ENCODE data around the gene CAMK2B. TPM values are rescaled to one million over a fixed set of nuclear protein-coding genes. Genes with fewer than 3 reads are reported as not detected.
"Not testable (repeated sequence)": the region's sequence is repeated elsewhere in the genome, so short reads cannot be mapped to it uniquely, and the experiment has no call there.

Gene CAMK2B
- total and polyA plus RNA-seq, 9 donors, result 3.1 to 13.9 (median 10.1) TPM

DNA sequence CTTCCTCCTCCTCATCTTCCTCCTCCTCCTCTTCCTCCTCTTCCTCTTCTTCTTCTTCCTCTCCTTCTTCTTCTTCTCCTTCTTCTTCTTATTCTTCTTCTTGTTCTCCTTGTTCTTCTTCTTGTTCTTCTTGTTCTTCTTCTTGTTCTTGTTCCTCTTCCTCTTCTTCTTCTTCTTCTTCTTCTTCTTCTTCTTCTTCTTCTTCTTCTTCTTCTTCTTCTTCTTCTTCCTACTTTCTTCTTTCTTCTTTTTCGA lies 150.8 kb downstream of the CAMK2B start:
- H3K27me3 ChIP-seq (ENCODE audit: control insufficient read depth, insufficient read depth, low read length); H3K36me3 ChIP-seq (ENCODE audit: control insufficient read depth, insufficient read depth, low read length); H3K4me1 ChIP-seq (ENCODE audit: control insufficient read depth, insufficient read depth, low read length); DNase-seq; H3K27ac ChIP-seq (ENCODE audit: low read length); H3K9me3 ChIP-seq (replicated peaks; ENCODE audit: control insufficient read depth, low read depth, low read length); H3K4me3 ChIP-seq (ENCODE audit: low read length): not testable (repeated sequence)
- no CpG with 5 or more reads among the region's 1 CpG for WGBS (ENCODE audit: insufficient coverage)

DNA sequence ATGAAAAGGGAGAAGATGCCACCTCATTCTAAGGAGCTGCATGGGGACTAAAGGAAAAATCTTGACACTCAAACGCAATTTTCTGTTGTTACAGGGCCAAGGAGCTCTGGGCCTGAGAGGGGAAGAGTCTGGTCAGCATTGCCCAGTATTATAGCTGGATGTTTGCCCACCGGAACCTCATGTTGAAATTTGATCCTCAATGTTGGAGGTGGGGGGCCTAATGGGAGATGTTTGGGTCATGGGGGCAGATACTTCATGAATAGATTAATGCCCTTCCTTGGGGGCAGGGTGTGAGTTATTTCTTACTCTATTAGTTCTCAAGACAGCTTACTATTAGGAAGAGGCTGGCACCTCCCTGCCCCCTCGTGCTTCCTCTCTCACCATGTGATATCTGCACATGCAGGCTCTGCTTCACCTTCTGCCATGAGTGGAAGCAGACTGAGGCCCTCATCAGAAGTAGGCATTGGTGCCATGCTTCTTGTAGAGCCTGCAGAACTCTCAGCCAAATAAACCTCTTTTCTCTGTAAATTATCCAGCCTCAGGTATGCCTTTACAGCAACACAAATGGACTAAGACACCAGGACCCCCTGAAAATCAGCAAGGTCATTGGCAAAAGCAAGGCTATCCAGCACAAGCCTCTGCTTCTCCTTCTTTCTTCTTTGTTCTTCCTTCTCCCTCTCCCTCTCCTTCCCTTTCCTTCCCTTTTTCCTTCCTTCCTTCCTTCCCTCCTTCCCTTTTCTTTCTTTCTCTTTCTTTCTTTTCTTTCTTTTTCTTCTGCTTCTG lies 151.3 kb downstream of the CAMK2B start:
- Histone ChIP-seq H3K27me3 (ENCODE audit: control insufficient read depth, insufficient read depth, low read length) (peaks cover 7% of the 10 kb centered on the region), H3K27ac (ENCODE audit: low read length) (no peak overlapping the region), H3K36me3 (ENCODE audit: control insufficient read depth, insufficient read depth, low read length) (no peaks in the 10 kb centered on the region), H3K4me3 (ENCODE audit: low read length) (no peak overlapping the region), H3K4me1 (ENCODE audit: control insufficient read depth, insufficient read depth, low read length) (peaks cover 2% of the 10 kb centered on the region), H3K9me3 (replicated peaks; ENCODE audit: control insufficient read depth, low read depth, low read length) (no peaks in the 10 kb centered on the region)
- 44% methylated on average over 2 of the region's 3 CpGs for WGBS (ENCODE audit: insufficient coverage)
- DNase-seq, result no peak

DNA sequence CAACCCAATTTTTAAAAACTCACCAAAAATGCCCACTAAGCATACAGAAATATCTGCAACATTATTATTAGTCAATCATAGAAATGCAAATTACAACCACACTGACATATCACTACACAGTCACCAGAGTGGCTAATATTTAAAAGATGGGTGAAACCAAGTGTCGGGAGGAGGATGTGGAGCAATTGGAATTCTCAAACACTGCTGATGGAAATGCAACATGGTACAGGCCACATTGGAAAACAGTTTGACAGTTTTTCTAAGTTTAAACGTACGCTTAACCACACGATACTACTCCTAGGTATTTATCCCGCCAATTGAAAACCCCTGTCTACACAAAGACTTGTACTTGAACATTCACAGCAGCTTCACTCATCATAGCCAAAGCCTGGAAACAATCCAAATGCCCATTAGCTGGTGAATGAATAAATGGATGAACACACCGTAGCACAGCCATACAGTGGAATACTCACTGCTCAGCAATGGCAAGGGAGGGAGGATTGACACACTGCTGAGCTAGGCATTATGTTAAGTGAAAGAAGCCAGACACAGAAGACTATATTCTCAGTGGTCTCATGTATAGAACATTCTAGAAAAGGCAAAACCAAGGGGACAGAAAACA lies 152.5 kb downstream of the CAMK2B start:
- H3K4me3 ChIP-seq (ENCODE audit: low read length), result no peak overlapping the region

DNA sequence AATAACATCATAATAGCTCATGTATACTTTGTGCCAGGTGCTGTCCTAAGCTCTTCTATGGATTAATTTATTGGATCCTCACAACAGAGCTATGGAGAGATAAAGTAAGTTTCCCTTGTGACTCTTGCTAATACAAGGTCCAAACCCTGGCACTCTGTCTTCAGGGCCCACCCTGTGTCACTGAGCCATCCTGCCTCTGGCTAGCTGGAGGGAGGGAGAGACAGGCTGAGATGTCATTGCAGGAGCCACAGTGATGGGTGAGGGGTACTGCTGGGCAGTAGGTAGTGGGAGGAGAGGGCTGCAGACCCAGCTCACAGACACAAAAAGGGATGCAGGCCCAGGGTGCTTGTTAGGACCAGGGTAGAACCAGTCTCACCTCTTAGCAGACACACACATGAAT lies 153.0 kb downstream of the CAMK2B start:
- no peaks in the 10 kb centered on the region for H3K4me1 ChIP-seq (ENCODE audit: control insufficient read depth, insufficient read depth, low read length)
- DNase-seq, result no peak
- no peak overlapping the region for H3K4me3 ChIP-seq (ENCODE audit: low read length)
- no peaks in the 10 kb centered on the region for H3K9me3 ChIP-seq (replicated peaks; ENCODE audit: control insufficient read depth, low read depth, low read length)
- peaks cover 4% of the 10 kb centered on the region for H3K27me3 ChIP-seq (ENCODE audit: control insufficient read depth, insufficient read depth, low read length)
- no peaks in the 10 kb centered on the region for H3K36me3 ChIP-seq (ENCODE audit: control insufficient read depth, insufficient read depth, low read length)
- H3K27ac ChIP-seq (ENCODE audit: low read length), result no peak overlapping the region

More for the DNA sequence above, 152.5 kb downstream of the CAMK2B start:
- no peak for DNase-seq
- H3K27me3 ChIP-seq (ENCODE audit: control insufficient read depth, insufficient read depth, low read length), result peaks cover 5% of the 10 kb centered on the region
- H3K36me3 ChIP-seq (ENCODE audit: control insufficient read depth, insufficient read depth, low read length), result no peaks in the 10 kb centered on the region
- H3K27ac ChIP-seq (ENCODE audit: low read length), result no peak overlapping the region
- no peaks in the 10 kb centered on the region for H3K9me3 ChIP-seq (replicated peaks; ENCODE audit: control insufficient read depth, low read depth, low read length)
- no CpG with 5 or more reads among the region's 6 CpGs for WGBS (ENCODE audit: insufficient coverage)
- no peaks in the 10 kb centered on the region for H3K4me1 ChIP-seq (ENCODE audit: control insufficient read depth, insufficient read depth, low read length)

DNA sequence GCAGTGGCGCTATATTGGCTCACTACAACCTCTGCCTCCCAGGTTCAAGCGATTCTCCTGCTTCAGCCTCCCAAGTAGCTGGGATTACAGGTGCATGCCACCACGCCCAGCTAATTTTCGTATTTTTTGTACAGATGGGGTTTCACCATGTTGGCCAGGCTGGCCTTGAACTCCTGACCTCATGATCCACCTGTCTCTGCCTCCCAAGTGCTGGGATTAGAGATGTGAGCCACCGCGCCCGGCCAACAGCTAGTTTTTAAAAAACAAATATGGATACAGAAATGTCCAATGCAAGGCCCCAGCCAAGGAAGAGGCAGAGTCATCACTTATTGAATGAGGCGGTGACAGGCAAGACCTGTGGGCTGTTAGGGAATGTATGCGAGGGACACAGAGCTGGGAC lies 153.5 kb downstream of the CAMK2B start:
- H3K27me3 ChIP-seq (ENCODE audit: control insufficient read depth, insufficient read depth, low read length); H3K4me1 ChIP-seq (ENCODE audit: control insufficient read depth, insufficient read depth, low read length); H3K4me3 ChIP-seq (ENCODE audit: low read length); H3K27ac ChIP-seq (ENCODE audit: low read length); DNase-seq; H3K9me3 ChIP-seq (replicated peaks; ENCODE audit: control insufficient read depth, low read depth, low read length); H3K36me3 ChIP-seq (ENCODE audit: control insufficient read depth, insufficient read depth, low read length): not testable (repeated sequence)
- 88% methylated on average over 3 of the region's 9 CpGs for WGBS (ENCODE audit: insufficient coverage)

DNA sequence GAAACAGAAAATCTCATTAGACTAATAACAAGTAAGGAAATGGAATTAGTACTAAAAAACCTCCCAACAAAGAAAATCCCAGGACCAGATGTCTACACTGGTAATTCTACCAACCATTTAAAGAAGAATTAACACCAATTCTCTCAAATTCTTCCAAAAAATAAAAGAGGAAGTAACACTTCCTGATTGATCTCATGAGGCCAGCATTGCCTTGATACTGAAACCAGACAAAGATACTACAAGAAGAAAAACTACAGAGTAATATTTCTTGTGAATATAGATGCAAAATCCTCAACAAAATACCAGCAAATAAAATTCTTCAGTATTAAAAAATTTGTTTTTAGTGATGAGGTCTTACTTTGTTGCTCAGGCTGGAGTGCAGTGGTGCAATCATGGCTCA lies 157.5 kb downstream of the CAMK2B start:
- no peak overlapping the region for H3K4me3 ChIP-seq (ENCODE audit: low read length)
- peaks cover 2% of the 10 kb centered on the region for H3K27me3 ChIP-seq (ENCODE audit: control insufficient read depth, insufficient read depth, low read length)
- no peaks in the 10 kb centered on the region for H3K9me3 ChIP-seq (replicated peaks; ENCODE audit: control insufficient read depth, low read depth, low read length)
- H3K4me1 ChIP-seq (ENCODE audit: control insufficient read depth, insufficient read depth, low read length), result peaks cover 5% of the 10 kb centered on the region
- no peak for DNase-seq
- no peaks in the 10 kb centered on the region for H3K36me3 ChIP-seq (ENCODE audit: control insufficient read depth, insufficient read depth, low read length)
- no peak overlapping the region for H3K27ac ChIP-seq (ENCODE audit: low read length)

Other genes starting within 250 kb of the CAMK2B start
- 9.4 TPM for gene POLM, start 243.1 kb downstream of the CAMK2B start, total RNA-seq
- gene POLM, start 243.1 kb downstream of the CAMK2B start, polyA plus RNA-seq (ENCODE audit: insufficient read depth in 1 of 8, insufficient read length in 8 of 8, low replicate concordance in 1 of 8), result 10 to 100 TPM in 7 of 8 donors, 1 to 10 TPM in 1; 9.9 to 18.7 (median 13.7) TPM
- 74.0 TPM for gene AEBP1, start 221.2 kb downstream of the CAMK2B start, total RNA-seq
- 100 to 1,000 TPM in 4 of 8 donors, 10 to 100 TPM in 4; 64.8 to 152 (median 102) TPM for gene AEBP1, start 221.2 kb downstream of the CAMK2B start, polyA plus RNA-seq (ENCODE audit: insufficient read depth in 1 of 8, insufficient read length in 8 of 8, low replicate concordance in 1 of 8)
- 60.3 TPM for gene POLD2, start 202.0 kb downstream of the CAMK2B start, total RNA-seq
- 10 to 100 TPM; 75.8 to 93.9 (median 83.7) TPM for gene POLD2, start 202.0 kb downstream of the CAMK2B start, polyA plus RNA-seq (ENCODE audit: insufficient read depth in 1 of 8, insufficient read length in 8 of 8, low replicate concordance in 1 of 8)
- gene MYL7, start 184.3 kb downstream of the CAMK2B start, total RNA-seq, result 13.0 TPM
- gene MYL7, start 184.3 kb downstream of the CAMK2B start, polyA plus RNA-seq (ENCODE audit: insufficient read depth in 1 of 8, insufficient read length in 8 of 8, low replicate concordance in 1 of 8), result 10 to 100 TPM in 2 of 8 donors, 1 to 10 TPM in 5, under 1 TPM in 1; 0.70 to 12.9 (median 5.9) TPM
- 4.4 TPM for gene GCK, start 136.2 kb downstream of the CAMK2B start, total RNA-seq
- gene GCK, start 136.2 kb downstream of the CAMK2B start, polyA plus RNA-seq (ENCODE audit: insufficient read depth in 1 of 8, insufficient read length in 8 of 8, low replicate concordance in 1 of 8), result 1 to 10 TPM; 3.2 to 9.5 (median 5.5) TPM
- 37.9 TPM for gene YKT6, start 124.6 kb downstream of the CAMK2B start, total RNA-seq
- gene YKT6, start 124.6 kb downstream of the CAMK2B start, polyA plus RNA-seq (ENCODE audit: insufficient read depth in 1 of 8, insufficient read length in 8 of 8, low replicate concordance in 1 of 8), result 10 to 100 TPM; 69.5 to 77.2 (median 73.0) TPM
- gene NUDCD3, start 165.1 kb upstream of the CAMK2B start, total RNA-seq, result 60.0 TPM
- 10 to 100 TPM; 62.2 to 90.4 (median 80.0) TPM for gene NUDCD3, start 165.1 kb upstream of the CAMK2B start, polyA plus RNA-seq (ENCODE audit: insufficient read depth in 1 of 8, insufficient read length in 8 of 8, low replicate concordance in 1 of 8)
- gene NPC1L1, start 215.7 kb upstream of the CAMK2B start, total RNA-seq, result not detected
- 1 to 10 TPM in 1 of 8 donors, under 1 TPM in 7; 0.04 to 1.5 (median 0.11) TPM for gene NPC1L1, start 215.7 kb upstream of the CAMK2B start, polyA plus RNA-seq (ENCODE audit: insufficient read depth in 1 of 8, insufficient read length in 8 of 8, low replicate concordance in 1 of 8)
- 51.7 TPM for gene DDX56, start 248.3 kb upstream of the CAMK2B start, total RNA-seq
- 10 to 100 TPM; 43.6 to 64.5 (median 53.2) TPM for gene DDX56, start 248.3 kb upstream of the CAMK2B start, polyA plus RNA-seq (ENCODE audit: insufficient read depth in 1 of 8, insufficient read length in 8 of 8, low replicate concordance in 1 of 8)